B cell (primary cell): Measurements from ENCODE around the gene KRAS.

Experiments used
- EZH2 ChIP-seq: IDR thresholded peaks from 2 replicates; pipeline ENCODE4 v1.6.1; 2012; ENCODE audit warnings: borderline replicate concordance, low read depth, mild to moderate bottlenecking, moderate library complexity, low read length; ENCODE audit not compliant: insufficient read depth, poor library complexity, severe bottlenecking
- TF ChIP-seq, protein P1 (sequence below): fragments of 200-600 bp; IDR thresholded peaks from one replicate; pipeline ENCODE4 v1.8.0; 2022; ENCODE audit warnings: antibody characterized with exemption, mild to moderate bottlenecking

GRCh38 chr12:25264114-25264513 lies 13.4 kb upstream of the KRAS start:
- TF ChIP-seq, protein P1, sequence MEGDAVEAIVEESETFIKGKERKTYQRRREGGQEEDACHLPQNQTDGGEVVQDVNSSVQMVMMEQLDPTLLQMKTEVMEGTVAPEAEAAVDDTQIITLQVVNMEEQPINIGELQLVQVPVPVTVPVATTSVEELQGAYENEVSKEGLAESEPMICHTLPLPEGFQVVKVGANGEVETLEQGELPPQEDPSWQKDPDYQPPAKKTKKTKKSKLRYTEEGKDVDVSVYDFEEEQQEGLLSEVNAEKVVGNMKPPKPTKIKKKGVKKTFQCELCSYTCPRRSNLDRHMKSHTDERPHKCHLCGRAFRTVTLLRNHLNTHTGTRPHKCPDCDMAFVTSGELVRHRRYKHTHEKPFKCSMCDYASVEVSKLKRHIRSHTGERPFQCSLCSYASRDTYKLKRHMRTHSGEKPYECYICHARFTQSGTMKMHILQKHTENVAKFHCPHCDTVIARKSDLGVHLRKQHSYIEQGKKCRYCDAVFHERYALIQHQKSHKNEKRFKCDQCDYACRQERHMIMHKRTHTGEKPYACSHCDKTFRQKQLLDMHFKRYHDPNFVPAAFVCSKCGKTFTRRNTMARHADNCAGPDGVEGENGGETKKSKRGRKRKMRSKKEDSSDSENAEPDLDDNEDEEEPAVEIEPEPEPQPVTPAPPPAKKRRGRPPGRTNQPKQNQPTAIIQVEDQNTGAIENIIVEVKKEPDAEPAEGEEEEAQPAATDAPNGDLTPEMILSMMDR, result no peak
- TF ChIP-seq EZH2, result no peak
